Neutrophil (primary cell): ENCODE results near the gene ZNF496.

ENCODE experiments used
- H3K27ac ChIP-seq: fragments of 200-600 bp; sonication (generic); 2 replicates; pipeline ENCODE4 v1.5.1; 2016; ENCODE audit warnings: mild to moderate bottlenecking, moderate library complexity
- H3K27me3 ChIP-seq: fragments of 200-600 bp; sonication (generic); 2 replicates; pipeline ENCODE4 v1.6.0; 2016; ENCODE audit warnings: mild to moderate bottlenecking
- H3K36me3 ChIP-seq: fragments of 200-600 bp; sonication (generic); 2 replicates; pipeline ENCODE4 v1.5.1; 2017
- H3K4me1 ChIP-seq, 2 experiments: fragments of 200-600 bp in 1 of 2; sonication (generic) in 1 of 2; 1 replicate in 1 of 2; 2 replicates in 1 of 2; pipeline versions ENCODE4 v1.5.1 to v1.6.1; 2013 to 2016; ENCODE audit warnings: low read depth in 1 of 2, low read length in 1 of 2, mild to moderate bottlenecking in 1 of 2, moderate library complexity in 1 of 2; ENCODE audit not compliant: control insufficient read depth in 1 of 2, insufficient read depth in 1 of 2
- H3K4me3 ChIP-seq, 2 experiments: fragments of 200-600 bp in 1 of 2; sonication (generic) in 1 of 2; 1 replicate in 1 of 2; 2 replicates in 1 of 2; pipeline ENCODE4 v1.5.1; 2013 to 2016; ENCODE audit warnings: low read depth in 1 of 2, low read length in 1 of 2, mild to moderate bottlenecking in 1 of 2, moderate library complexity in 1 of 2
- H3K9me3 ChIP-seq: fragments of 200-600 bp; sonication (generic); 2 replicates; pipeline ENCODE4 v1.5.1; 2016
- TF ChIP-seq, protein P1 (sequence below): fragments of 200-600 bp; sonication (generic); IDR thresholded peaks from 2 replicates; pipeline ENCODE4 v1.5.1; 2016; ENCODE audit warnings: antibody characterized with exemption

The ZNF496 gene

DNA sequence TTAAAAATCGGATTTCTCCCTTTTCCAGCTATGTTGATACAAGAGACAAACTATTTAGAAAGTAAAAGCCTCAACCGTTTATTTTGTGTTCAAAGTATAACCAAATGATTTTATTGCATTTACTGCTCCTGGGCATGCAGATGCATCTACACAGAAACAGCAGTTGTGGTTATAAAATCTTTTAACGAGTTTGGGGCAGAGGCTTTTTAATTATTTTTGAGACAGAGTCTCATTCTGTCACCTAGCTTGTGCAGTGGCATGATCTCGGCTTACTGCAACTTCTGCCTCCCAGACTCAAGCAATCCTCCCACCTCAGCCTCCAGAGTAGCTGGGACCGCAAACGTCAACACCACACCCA lies 33.6 kb downstream of the ZNF496 start:
- peaks cover 7% of the 10 kb centered on the region for H3K36me3 ChIP-seq
- TF ChIP-seq, protein P1, sequence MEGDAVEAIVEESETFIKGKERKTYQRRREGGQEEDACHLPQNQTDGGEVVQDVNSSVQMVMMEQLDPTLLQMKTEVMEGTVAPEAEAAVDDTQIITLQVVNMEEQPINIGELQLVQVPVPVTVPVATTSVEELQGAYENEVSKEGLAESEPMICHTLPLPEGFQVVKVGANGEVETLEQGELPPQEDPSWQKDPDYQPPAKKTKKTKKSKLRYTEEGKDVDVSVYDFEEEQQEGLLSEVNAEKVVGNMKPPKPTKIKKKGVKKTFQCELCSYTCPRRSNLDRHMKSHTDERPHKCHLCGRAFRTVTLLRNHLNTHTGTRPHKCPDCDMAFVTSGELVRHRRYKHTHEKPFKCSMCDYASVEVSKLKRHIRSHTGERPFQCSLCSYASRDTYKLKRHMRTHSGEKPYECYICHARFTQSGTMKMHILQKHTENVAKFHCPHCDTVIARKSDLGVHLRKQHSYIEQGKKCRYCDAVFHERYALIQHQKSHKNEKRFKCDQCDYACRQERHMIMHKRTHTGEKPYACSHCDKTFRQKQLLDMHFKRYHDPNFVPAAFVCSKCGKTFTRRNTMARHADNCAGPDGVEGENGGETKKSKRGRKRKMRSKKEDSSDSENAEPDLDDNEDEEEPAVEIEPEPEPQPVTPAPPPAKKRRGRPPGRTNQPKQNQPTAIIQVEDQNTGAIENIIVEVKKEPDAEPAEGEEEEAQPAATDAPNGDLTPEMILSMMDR: no peak
- no peaks in the 10 kb centered on the region for H3K9me3 ChIP-seq
- H3K4me1 ChIP-seq: no peaks in the 10 kb centered on the region
- H3K27me3 ChIP-seq: no peaks in the 10 kb centered on the region
- no peak overlapping the region for H3K27ac ChIP-seq
- H3K4me3 ChIP-seq: no peak overlapping the region

DNA sequence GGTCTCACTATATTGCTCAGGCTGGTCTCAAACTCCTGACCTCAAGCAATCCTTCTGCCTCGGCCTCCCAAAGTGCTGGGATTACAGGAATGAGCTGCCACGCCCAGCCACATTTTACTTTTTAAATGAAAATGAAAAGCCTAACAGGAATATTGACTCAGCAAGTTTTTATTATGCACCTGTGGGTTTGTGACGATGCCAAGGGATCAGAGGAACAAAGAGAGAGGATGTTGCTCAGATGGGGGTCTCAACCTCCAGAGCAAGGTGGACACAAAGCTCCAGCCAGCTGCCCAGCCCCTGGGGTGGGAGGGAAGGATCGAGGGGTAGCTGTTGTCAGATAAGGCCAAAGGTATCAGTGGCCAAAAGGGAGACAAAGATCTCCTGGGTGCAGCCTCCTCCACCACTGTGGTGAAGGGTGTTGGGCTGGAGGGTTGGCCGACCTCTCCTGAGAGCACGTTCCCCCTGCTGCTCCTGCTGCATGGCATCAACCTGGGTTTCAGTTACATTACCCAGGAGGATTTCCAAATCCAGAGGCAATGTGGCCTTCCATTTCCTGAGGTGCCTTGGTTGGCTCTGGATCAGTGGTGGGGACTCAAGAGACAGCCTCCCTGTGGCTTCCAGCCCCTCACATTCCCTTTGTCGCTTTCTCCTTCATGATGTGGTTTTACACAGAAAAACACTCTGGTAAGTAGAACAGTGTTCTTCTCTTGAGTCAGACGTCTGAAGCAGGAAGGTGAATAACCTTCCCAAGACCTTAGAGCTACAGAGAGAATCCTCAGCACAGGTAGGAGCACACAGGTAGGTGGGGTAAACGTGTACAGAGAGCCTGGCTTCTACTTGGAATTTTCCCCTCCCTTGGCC lies 34.2 kb downstream of the ZNF496 start:
- Histone ChIP-seq H3K36me3 (peaks cover 7% of the 10 kb centered on the region), H3K9me3 (no peaks in the 10 kb centered on the region), H3K27ac (no peak overlapping the region), H3K4me3 (no peak overlapping the region), H3K4me1 (no peaks in the 10 kb centered on the region), H3K27me3 (no peaks in the 10 kb centered on the region)
- TF ChIP-seq, protein P1: no peak

DNA sequence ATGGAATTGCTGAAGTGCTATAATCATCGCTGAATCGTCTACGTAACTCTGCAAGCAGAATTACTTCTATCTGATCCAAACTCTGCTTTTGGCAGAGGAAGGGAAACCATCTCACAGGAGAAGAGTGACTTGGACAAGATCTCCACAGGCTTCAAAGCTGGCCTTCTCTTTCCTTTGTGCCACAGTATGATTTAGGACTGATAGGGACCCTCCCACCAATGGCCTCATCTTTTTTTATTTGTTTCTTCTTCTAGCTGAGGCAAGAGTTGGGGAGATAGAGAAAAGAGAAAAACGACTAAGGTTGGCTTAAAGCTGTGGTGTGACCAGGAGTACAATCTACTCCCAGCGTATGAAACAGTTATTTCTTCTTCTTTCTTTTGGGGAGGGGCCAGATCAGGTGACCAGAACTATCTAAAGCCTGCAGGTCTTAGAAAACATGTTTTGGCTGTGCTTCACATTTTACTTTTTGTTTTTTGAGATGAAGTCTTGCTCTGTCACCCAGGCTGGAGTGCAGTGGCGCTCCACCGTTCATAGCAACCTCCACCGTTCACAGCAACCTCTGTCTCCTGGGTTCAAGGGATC lies 35.0 kb downstream of the ZNF496 start:
- Histone ChIP-seq H3K4me3 (no peak overlapping the region), H3K36me3 (peaks cover 7% of the 10 kb centered on the region), H3K27me3 (no peaks in the 10 kb centered on the region), H3K4me1 (no peaks in the 10 kb centered on the region), H3K9me3 (no peaks in the 10 kb centered on the region), H3K27ac (no peak overlapping the region)
- TF ChIP-seq, protein P1: no peak

DNA sequence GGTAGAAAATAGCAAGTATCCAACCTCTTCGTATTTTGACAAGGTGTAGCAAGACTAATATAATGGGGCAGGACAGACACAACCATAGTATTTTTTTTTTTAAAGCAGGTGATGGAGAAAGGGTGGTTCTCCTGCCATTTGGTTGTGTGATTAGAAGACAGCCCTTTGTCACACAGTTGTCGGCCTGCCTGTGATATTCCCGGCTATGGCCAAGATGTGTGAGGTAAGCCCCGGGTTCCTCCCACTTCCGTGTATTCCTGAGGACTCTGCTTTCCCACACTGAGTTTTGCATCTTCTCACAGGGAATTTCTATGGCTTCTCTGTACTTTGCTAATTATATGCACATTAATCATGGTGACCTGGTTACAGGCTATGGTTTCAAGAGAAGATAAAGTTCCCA lies 35.9 kb downstream of the ZNF496 start:
- no peaks in the 10 kb centered on the region for H3K27me3 ChIP-seq
- no peaks in the 10 kb centered on the region for H3K9me3 ChIP-seq
- no peak overlapping the region for H3K27ac ChIP-seq
- H3K4me3 ChIP-seq: no peak overlapping the region
- H3K4me1 ChIP-seq: no peaks in the 10 kb centered on the region
- TF ChIP-seq, protein P1: no peak
- H3K36me3 ChIP-seq: peaks cover 7% of the 10 kb centered on the region

DNA sequence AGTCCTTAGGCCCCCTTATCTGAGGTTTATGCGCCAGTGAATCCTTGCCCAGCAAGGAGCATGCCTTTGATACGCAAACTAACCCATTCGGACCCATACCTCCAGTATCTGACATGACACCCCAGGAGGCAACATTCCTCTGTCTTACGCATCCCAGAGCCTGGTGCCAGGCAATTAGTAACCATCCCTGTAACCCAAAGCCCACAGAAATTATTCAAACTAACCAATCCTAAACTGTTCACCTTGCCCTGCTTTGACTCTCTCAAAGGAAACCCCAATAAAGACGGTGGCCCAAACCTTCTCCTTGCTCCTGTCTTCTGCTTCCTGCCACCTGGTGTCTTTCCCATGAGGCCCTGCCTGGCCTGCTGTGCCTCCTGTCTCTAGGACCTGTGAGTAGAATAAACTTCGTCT lies 36.4 kb downstream of the ZNF496 start:
- no peaks in the 10 kb centered on the region for H3K4me1 ChIP-seq
- peaks cover 3% of the 10 kb centered on the region for H3K36me3 ChIP-seq
- TF ChIP-seq, protein P1: no peak
- no peaks in the 10 kb centered on the region for H3K27me3 ChIP-seq
- H3K27ac ChIP-seq: no peak overlapping the region
- no peak overlapping the region for H3K4me3 ChIP-seq
- no peaks in the 10 kb centered on the region for H3K9me3 ChIP-seq
